ENCODE data around the gene RETREG3. TPM values are rescaled to one million over a fixed set of nuclear protein-coding genes. Genes with fewer than 3 reads are reported as not detected.
"Not testable (repeated sequence)": the region's sequence is repeated elsewhere in the genome, so short reads cannot be mapped to it uniquely, and the experiment has no call there.

RETREG3 gene
- total and polyA plus RNA-seq, 2 experiments from 2014 or later, result 48.0 to 56.4 TPM

GRCh38 chr17:42632949-42633444, 23.8 kb upstream of the RETREG3 start:
- peak overlapping the region; percentile 81 for H3K27ac ChIP-seq
- no peaks in the 10 kb centered on the region for H3K4me1 ChIP-seq (ENCODE audit: low read depth)
- no peak overlapping the region for H3K4me3 ChIP-seq
- no peak for TF ChIP-seq CTCF (IDR thresholded peaks at IDR 0.05; ENCODE audit: low read depth, low read length)
- H3K27me3 ChIP-seq, result no peaks in the 10 kb centered on the region
- DNase-seq (ENCODE audit: low read depth in 1 of 2, low spot score in 1 of 2), result no peak
- no peaks in the 10 kb centered on the region for H3K9me3 ChIP-seq (ENCODE audit: low read depth)
- no peaks in the 10 kb centered on the region for H3K36me3 ChIP-seq

GRCh38 chr17:42629411-42630009, 20.3 kb upstream of the RETREG3 start:
- no peak overlapping the region for H3K4me3 ChIP-seq
- no peaks in the 10 kb centered on the region for H3K27me3 ChIP-seq
- no peaks in the 10 kb centered on the region for H3K36me3 ChIP-seq
- no peaks in the 10 kb centered on the region for H3K9me3 ChIP-seq (ENCODE audit: low read depth)
- DNase-seq (ENCODE audit: low read depth in 1 of 2, low spot score in 1 of 2), result peak in 1 of 2 donors; percentile 34
- H3K27ac ChIP-seq, result no peak overlapping the region
- TF ChIP-seq CTCF (IDR thresholded peaks at IDR 0.05; ENCODE audit: low read depth, low read length), result no peak
- H3K4me1 ChIP-seq (ENCODE audit: low read depth), result no peaks in the 10 kb centered on the region

GRCh38 chr17:42627032-42627764, 18.0 kb upstream of the RETREG3 start:
- H3K4me3 ChIP-seq; H3K36me3 ChIP-seq; H3K9me3 ChIP-seq (ENCODE audit: low read depth); H3K27me3 ChIP-seq; DNase-seq (ENCODE audit: low read depth in 1 of 2, low spot score in 1 of 2); H3K27ac ChIP-seq; H3K4me1 ChIP-seq (ENCODE audit: low read depth): not testable (repeated sequence)

GRCh38 chr17:42623732-42624596, 14.8 kb upstream of the RETREG3 start:
- Histone ChIP-seq H3K36me3 (no peaks in the 10 kb centered on the region), H3K9me3 (ENCODE audit: low read depth) (no peaks in the 10 kb centered on the region), H3K4me1 (ENCODE audit: low read depth) (peaks cover 4% of the 10 kb centered on the region), H3K27me3 (no peaks in the 10 kb centered on the region), H3K4me3 (no peak overlapping the region), H3K27ac (no peak overlapping the region)
- no peak for TF ChIP-seq CTCF (IDR thresholded peaks at IDR 0.05; ENCODE audit: low read depth, low read length)
- no peak for DNase-seq (ENCODE audit: low read depth in 1 of 2, low spot score in 1 of 2)

- Histone ChIP-seq H3K4me1 (ENCODE audit: low read depth) (peaks cover 11% of the 10 kb centered on the region), H3K27me3 (no peaks in the 10 kb centered on the region), H3K27ac (no peak overlapping the region), H3K36me3 (no peaks in the 10 kb centered on the region), H3K4me3 (no peak overlapping the region), H3K9me3 (ENCODE audit: low read depth) (no peaks in the 10 kb centered on the region)
- no peak for TF ChIP-seq CTCF (IDR thresholded peaks at IDR 0.05; ENCODE audit: low read depth, low read length)
- DNase-seq (ENCODE audit: low read depth in 1 of 2, low spot score in 1 of 2), result no peak
Measured at GRCh38 chr17:42623271-42623670, 14.1 kb upstream of the RETREG3 start.

- not testable (repeated sequence) for DNase-seq (ENCODE audit: low read depth in 1 of 2, low spot score in 1 of 2); H3K27ac ChIP-seq; H3K36me3 ChIP-seq; H3K9me3 ChIP-seq (ENCODE audit: low read depth); H3K4me3 ChIP-seq; H3K27me3 ChIP-seq
- H3K4me1 ChIP-seq (ENCODE audit: low read depth), result peaks cover 15% of the 10 kb centered on the region
Measured at GRCh38 chr17:42621987-42622386, 12.8 kb upstream of the RETREG3 start.

Data from cardiac muscle cell (in vitro differentiated cells and primary cell).